T47D (cell line): ENCODE results near the gene TRIM38.
"Not testable (repeated sequence)": the region's sequence is repeated elsewhere in the genome, so short reads cannot be mapped to it uniquely, and the experiment has no call there.

Experiments
- DNase-seq, 2 experiments: peaks; one replicate each; pipeline versions ENCODE4 v3.0.0 to v3.0.0-alpha.2; 2011 to 2012; ENCODE audit warnings: low read depth in 1 of 2, low spot score in 1 of 2
- JUND ChIP-seq: IDR thresholded peaks from 2 replicates; pipeline ENCODE4 v1.6.1; 2012; ENCODE audit warnings: low read depth
- in situ Hi-C: cut with HindIII; loops from 2 replicates; pipeline ENCODE4 v1.10.0; 2016; ENCODE audit warnings: low sequenced_read_pairs, low pct_unique_long_range_greater_than_20kb

Gene TRIM38

GRCh38 chr6:25946631-25947030 lies 16.0 kb upstream of the TRIM38 start:
- in situ Hi-C loops: no loop called here
- TF ChIP-seq JUND: no peak
- no peak for DNase-seq

- DNase-seq, in situ Hi-C loops: not testable (repeated sequence)
These were observed 15.1 kb upstream of the TRIM38 start for GRCh38 chr6:25947492-25947891.

- TF ChIP-seq JUND: no peak
- DNase-seq: no peak
- in situ Hi-C loops: no loop called here
These were observed 12.9 kb upstream of the TRIM38 start for GRCh38 chr6:25949695-25950094.

GRCh38 chr6:25950297-25950696 lies 12.3 kb upstream of the TRIM38 start:
- in situ Hi-C loops: no loop called here
- no peak for DNase-seq
- TF ChIP-seq JUND: no peak

- no peak for TF ChIP-seq JUND
These were observed 11.1 kb upstream of the TRIM38 start for GRCh38 chr6:25951296-25952032.

GRCh38 chr6:25952535-25952934 lies 10.1 kb upstream of the TRIM38 start:
- DNase-seq: no peak
- no peak for TF ChIP-seq JUND
- in situ Hi-C loops: no loop called here

More at GRCh38 chr6:25951296-25952032, 11.1 kb upstream of the TRIM38 start:
- no peak for DNase-seq
- in situ Hi-C loops: no loop called here

GRCh38 chr6:25953733-25954132 lies 8.9 kb upstream of the TRIM38 start:
- in situ Hi-C loops: no loop called here
- no peak for DNase-seq
- TF ChIP-seq JUND: no peak

GRCh38 chr6:25954756-25955155 lies 7.8 kb upstream of the TRIM38 start:
- no peak for DNase-seq
- no peak for TF ChIP-seq JUND
- in situ Hi-C loops: no loop called here

GRCh38 chr6:25956226-25956625 lies 6.4 kb upstream of the TRIM38 start:
- DNase-seq: no peak
- in situ Hi-C loops: no loop called here
- no peak for TF ChIP-seq JUND

GRCh38 chr6:25958700-25959162 lies 3.9 kb upstream of the TRIM38 start:
- TF ChIP-seq JUND: no peak
- no peak for DNase-seq
- in situ Hi-C loops: no loop called here

GRCh38 chr6:25959890-25960536 lies 2.6 kb upstream of the TRIM38 start:
- no peak for DNase-seq
- TF ChIP-seq JUND: no peak
- in situ Hi-C loops: no loop called here

GRCh38 chr6:25960734-25961133 lies 1.9 kb upstream of the TRIM38 start:
- in situ Hi-C loops: no loop called here
- TF ChIP-seq JUND: no peak
- no peak for DNase-seq

GRCh38 chr6:25961619-25962148 lies 918 bp upstream of the TRIM38 start:
- no peak for DNase-seq
- no peak for TF ChIP-seq JUND
- in situ Hi-C loops: no loop called here
